Esophagus squamous epithelium (tissue), 4 donors: ENCODE data around the gene RPTOR.

ENCODE experiments used
- CTCF ChIP-seq, 6 experiments: fragments of 450-650 bp in 4 of 6; fragments of 200-600 bp in 2 of 6; sonication (generic) in 2 of 6; IDR thresholded peaks; one replicate each; pipeline ENCODE4 v1.5.1; 2016 to 2019; ENCODE audit warnings: antibody characterized with exemption in 6 of 6, mild to moderate bottlenecking in 4 of 6, moderate library complexity in 4 of 6
- POLR2A ChIP-seq, 4 donors: fragments of 450-650 bp; IDR thresholded peaks; one replicate each; pipeline ENCODE4 v1.6.1; 2017; ENCODE audit warnings: antibody characterized with exemption in 4 of 4, mild to moderate bottlenecking in 4 of 4, moderate library complexity in 3 of 4

- no peak for TF ChIP-seq CTCF (IDR thresholded peaks at IDR 0.05)
- no peak for TF ChIP-seq POLR2A (IDR thresholded peaks at IDR 0.05)
These were observed 444.9 kb downstream of the RPTOR start for GRCh38 chr17:80989586-80989913.
